ENCODE measurements around the gene PPP1R12C.

Gene PPP1R12C

DNA sequence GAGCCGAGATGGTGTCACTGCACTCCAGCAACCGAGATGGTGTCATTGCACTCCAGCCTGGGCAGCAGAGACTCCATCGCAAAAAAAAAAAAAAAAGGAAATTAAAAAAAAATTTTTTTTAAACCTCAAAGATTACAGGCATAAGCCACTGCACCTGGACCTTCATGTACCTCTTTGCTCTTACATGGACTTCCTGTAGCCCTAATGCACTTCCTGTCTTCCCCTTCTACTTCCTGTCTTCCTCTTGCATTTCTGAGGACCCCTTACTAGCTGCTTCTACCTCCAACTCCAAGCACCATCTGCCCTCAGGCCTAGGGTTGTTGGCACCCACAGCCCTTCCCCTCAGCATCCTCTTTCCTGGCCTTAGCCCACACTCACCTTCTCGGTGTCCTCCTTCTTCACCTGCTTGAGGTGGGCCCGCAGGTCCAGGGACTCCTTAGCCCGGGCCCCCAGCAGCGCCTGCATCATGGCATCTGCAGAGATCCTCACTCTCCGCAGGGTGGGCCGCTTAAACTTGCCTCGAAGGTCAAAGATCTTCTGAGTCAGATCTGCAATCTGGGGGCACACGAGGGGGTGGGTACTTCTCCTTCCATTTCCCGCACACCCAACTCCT, 36.3 kb upstream of the PPP1R12C start:
- TF ChIP-seq, protein P1, sequence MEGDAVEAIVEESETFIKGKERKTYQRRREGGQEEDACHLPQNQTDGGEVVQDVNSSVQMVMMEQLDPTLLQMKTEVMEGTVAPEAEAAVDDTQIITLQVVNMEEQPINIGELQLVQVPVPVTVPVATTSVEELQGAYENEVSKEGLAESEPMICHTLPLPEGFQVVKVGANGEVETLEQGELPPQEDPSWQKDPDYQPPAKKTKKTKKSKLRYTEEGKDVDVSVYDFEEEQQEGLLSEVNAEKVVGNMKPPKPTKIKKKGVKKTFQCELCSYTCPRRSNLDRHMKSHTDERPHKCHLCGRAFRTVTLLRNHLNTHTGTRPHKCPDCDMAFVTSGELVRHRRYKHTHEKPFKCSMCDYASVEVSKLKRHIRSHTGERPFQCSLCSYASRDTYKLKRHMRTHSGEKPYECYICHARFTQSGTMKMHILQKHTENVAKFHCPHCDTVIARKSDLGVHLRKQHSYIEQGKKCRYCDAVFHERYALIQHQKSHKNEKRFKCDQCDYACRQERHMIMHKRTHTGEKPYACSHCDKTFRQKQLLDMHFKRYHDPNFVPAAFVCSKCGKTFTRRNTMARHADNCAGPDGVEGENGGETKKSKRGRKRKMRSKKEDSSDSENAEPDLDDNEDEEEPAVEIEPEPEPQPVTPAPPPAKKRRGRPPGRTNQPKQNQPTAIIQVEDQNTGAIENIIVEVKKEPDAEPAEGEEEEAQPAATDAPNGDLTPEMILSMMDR (IDR thresholded peaks at IDR 0.05; ENCODE audit: insufficient read depth, low read depth, low read length, missing control alignments), result no peak
- DNase-seq (ENCODE audit: low read depth), result no peak
- no peak overlapping the region for H3K4me3 ChIP-seq (ENCODE audit: low read length)

DNA sequence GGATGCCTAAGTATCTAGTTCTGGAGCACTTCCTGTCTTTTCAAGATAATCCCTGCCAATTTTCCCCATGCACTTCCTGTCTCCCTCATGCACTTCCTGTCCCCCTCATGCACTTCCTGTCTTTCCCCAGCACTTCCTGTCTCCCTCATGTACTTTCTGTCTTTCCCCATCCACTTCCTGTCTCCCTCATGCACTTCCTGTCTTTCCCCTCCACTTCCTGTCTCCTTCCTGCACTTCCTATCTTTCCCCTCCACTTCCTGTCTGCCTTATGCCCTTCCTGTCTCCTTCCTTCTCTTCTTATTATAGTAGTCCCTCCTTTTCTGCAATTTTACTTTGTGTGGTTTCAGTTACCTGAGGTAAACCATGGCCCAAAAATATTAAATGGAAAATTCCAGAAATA, 34.6 kb upstream of the PPP1R12C start:
- TF ChIP-seq, protein P1 (IDR thresholded peaks at IDR 0.05; ENCODE audit: insufficient read depth, low read depth, low read length, missing control alignments), result no peak
- no peak overlapping the region for H3K4me3 ChIP-seq (ENCODE audit: low read length)
- no peak for DNase-seq (ENCODE audit: low read depth)

DNA sequence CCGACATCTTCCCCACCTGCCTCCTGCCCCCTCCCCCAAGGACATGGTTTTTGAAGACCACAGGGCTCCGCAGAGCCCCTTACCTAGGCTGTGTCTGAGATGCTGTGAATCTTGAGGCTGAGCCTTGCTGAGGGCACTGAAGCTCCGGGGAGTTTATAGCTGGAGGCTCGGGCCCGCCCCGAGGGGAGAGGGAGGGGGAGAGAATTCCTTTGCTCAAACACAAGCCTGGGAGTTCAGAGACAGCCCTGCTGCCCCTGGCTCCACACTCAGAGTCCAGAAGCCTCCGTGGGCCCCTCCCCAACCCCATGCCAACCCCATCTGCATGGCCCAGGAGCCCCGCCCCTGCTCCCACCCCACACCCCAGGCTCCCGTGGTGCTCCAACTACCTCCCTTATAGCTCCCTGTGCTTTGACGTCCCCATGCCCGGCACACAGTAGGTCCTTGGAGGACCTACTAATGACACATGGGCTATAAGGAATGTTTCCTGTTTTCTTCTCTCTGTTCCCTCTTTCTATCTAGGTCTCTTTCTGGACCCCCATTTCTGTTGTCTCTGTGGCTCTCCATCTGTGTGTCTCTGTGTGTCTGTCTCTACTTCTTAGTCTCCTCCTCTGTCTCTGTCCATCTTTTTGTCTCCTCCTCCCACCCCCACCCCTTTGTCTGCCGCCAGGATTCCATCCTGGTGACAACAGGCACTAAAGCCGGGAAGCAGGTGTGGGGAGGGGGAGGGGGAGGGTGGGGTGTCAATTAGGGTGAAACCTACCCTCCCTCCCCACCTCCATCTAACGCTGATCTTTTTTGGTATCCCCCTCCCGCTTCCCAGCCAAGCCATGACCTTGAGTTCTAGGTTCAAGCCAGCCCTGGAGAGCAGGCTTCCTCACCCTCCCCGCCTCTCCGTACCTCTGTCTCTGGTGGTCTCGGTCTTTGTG, 31.9 kb upstream of the PPP1R12C start, which contains the start of gene TNNT1:
TNNT1 (minus strand) TSS at position 129 of the 926 bp plus-strand sequence. CDS start 2,049 bp downstream, outside the sequence.
- TF ChIP-seq, protein P1 (IDR thresholded peaks at IDR 0.05; ENCODE audit: insufficient read depth, low read depth, low read length, missing control alignments), result no peak
- H3K4me3 ChIP-seq (ENCODE audit: low read length), result no peak within 1 kb of the TSS
- no peak for DNase-seq (ENCODE audit: low read depth)

DNA sequence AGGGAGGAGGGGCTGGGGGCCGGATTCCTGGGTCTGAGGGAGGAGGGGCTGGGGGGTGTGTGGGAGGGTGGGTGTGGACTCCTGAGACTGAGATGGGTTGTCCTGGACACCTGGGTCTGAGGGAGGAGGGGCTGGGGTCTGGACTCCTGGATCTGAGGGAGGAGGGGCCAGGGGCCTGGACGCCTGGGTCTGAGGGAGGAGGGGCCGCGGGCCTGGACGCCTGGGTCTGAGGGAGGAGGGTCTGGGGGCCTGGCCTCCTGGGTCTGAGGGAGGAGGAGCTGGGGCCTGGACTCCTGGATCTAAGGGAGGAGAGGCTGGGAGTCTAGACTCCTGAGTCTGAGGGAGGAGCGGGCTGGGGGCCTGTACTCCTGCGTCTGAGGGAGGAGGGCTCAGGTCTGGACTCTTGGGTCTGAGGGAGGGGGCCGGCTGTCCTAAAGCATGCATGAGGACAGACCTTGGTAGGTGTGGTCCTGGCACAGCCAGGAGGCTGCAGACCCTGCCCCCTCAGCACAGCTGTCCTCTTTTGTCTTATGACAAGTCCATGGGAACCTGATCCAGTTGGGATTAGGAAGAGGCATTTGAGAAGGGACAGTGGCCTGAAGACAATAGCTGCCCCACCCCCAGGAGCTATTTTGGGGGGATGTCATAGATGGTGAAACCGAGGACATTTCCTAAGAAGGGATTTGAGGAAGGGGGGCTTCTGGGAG, 30.3 kb upstream of the PPP1R12C start:
- DNase-seq (ENCODE audit: low read depth), result no peak
- TF ChIP-seq, protein P1 (IDR thresholded peaks at IDR 0.05; ENCODE audit: insufficient read depth, low read depth, low read length, missing control alignments), result no peak
- no peak overlapping the region for H3K4me3 ChIP-seq (ENCODE audit: low read length)

DNA sequence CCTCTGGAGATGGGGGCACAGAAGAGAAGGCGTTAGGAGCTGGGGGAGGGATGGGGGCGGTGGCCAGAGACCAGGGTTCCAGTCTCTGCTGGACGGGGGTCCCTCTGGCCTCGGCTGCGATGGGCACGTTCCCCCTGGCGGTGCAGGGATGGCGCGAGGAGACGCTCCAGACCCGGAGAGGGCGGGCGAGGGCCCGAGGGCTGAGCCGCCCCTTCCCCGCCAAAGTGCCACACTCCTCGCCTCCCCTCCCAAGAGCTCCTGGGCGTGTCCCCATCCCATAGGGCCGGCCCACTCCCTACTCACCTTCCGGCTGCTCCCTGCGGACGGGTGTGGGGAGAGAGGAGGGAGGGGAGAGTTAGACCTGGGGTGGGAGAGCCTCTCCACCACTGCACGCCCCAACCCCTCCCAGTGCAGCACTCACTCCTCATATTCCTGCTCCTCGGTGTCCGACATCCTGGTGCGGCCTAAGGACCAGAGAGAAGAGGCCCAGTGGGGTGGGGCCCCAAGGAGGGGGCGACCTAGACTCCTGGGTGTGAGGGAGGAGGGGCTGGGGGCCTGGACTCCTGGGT, 29.4 kb upstream of the PPP1R12C start:
- H3K4me3 ChIP-seq (ENCODE audit: low read length), result peak overlapping the region; percentile 46
- DNase-seq (ENCODE audit: low read depth), result peak; percentile 32
- TF ChIP-seq, protein P1 (IDR thresholded peaks at IDR 0.05; ENCODE audit: insufficient read depth, low read depth, low read length, missing control alignments), result no peak

DNA sequence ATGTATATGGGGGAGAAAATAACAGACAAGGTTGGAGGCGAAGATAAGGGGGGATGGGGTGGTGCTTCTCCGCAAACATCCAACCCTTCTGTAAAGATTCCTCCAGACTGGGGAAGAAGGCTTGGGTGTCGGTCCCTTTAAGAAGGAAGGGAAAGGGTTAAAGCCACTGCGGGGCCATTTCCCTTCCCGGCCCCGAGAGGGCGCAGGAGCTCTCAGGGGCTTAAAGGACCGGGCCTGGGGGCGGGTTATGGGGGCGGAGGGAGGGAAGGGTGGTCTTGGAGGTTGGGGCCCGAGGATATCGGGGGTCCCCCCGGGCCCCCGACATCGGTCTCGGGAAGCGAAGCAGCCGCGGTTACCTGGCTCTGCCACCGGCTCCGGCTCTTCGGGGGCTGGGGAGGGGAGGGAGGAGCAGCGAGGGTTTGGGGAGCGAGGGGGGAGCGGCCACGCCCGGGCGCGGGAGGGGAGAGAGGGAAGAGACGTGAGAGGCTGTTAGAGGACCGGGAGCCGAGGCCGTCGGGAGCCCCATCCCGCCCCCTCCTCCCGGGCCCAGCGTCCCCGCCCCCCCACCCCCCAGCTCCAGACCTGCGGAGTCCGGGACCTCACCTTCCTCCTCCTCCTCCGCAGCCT, 28.8 kb upstream of the PPP1R12C start:
- peak; percentile 56 for DNase-seq (ENCODE audit: low read depth)
- TF ChIP-seq, protein P1 (IDR thresholded peaks at IDR 0.05; ENCODE audit: insufficient read depth, low read depth, low read length, missing control alignments), result peak; percentile 76
- peak overlapping the region; percentile 46 for H3K4me3 ChIP-seq (ENCODE audit: low read length)
